GM23338 (cell line): ENCODE results near the gene RPGRIP1L. TPM values are rescaled to one million over a fixed set of nuclear protein-coding genes. Genes with fewer than 3 reads are reported as not detected.

ENCODE experiments used
- ATAC-seq: fragments of 200-7000 bp; cut with Tn5 transposase; 3 replicates; pipeline ENCODE4 v1.9.1; 2020
- DNase-seq: peaks from one replicate; pipeline ENCODE4 v3.0.0-alpha.2; 2015; ENCODE audit warnings: low spot score
- H2AFZ ChIP-seq: fragments of 200-600 bp; sonication (generic); 2 replicates; pipeline ENCODE4 v1.8.0; 2016; ENCODE audit warnings: antibody characterized with exemption, mild to moderate bottlenecking, moderate library complexity
- H3F3A ChIP-seq: fragments of 200-600 bp; sonication (generic); replicated peaks from 2 replicates; pipeline ENCODE4 v1.8.0; 2017; ENCODE audit warnings: antibody characterized with exemption, mixed run types, low read depth
- H3K27ac ChIP-seq: fragments of 200-600 bp; sonication (generic); 2 replicates; pipeline ENCODE4 v1.6.1; 2016; ENCODE audit warnings: low read depth
- H3K27me3 ChIP-seq: fragments of 200-600 bp; sonication (generic); 2 replicates; pipeline ENCODE4 v1.8.0; 2016; ENCODE audit warnings: mild to moderate bottlenecking, mixed run types, moderate library complexity; ENCODE audit not compliant: insufficient read depth
- H3K36me3 ChIP-seq: fragments of 200-600 bp; sonication (generic); 2 replicates; pipeline ENCODE4 v1.8.0; 2016; ENCODE audit warnings: mild to moderate bottlenecking; ENCODE audit not compliant: insufficient read depth
- H3K4me1 ChIP-seq: fragments of 200-600 bp; sonication (generic); 2 replicates; pipeline ENCODE4 v1.8.0; 2016; ENCODE audit warnings: mild to moderate bottlenecking, moderate library complexity; ENCODE audit not compliant: insufficient read depth
- H3K4me2 ChIP-seq: fragments of 200-600 bp; sonication (generic); 2 replicates; pipeline ENCODE4 v1.7.1; 2017; ENCODE audit warnings: mixed run types
- H3K4me3 ChIP-seq: fragments of 200-600 bp; sonication (generic); 2 replicates; pipeline ENCODE4 v1.6.1; 2016; ENCODE audit warnings: mixed run types
- H3K79me2 ChIP-seq: fragments of 200-600 bp; sonication (generic); replicated peaks from 2 replicates; pipeline ENCODE4 v1.8.0; 2017; ENCODE audit warnings: mild to moderate bottlenecking; ENCODE audit not compliant: insufficient read depth
- H3K9me2 ChIP-seq: fragments of 200-600 bp; sonication (generic); 2 replicates; pipeline ENCODE4 v1.8.0; 2017; ENCODE audit not compliant: insufficient read depth
- H4K20me1 ChIP-seq: fragments of 200-600 bp; sonication (generic); replicated peaks from 2 replicates; pipeline ENCODE4 v1.8.0; 2017; ENCODE audit warnings: mild to moderate bottlenecking; ENCODE audit not compliant: insufficient read depth
- H3K27ac Mint-ChIP-seq: 2 replicates; pipeline ENCODE4 v1.8.0; 2020; ENCODE audit warnings: inconsistent platforms, mild to moderate bottlenecking, moderate library complexity, mixed read lengths
- H3K27me3 Mint-ChIP-seq: 3 replicates; pipeline ENCODE4 v1.8.0; 2022; ENCODE audit warnings: low read depth, mild to moderate bottlenecking, moderate library complexity, mixed read lengths, inconsistent platforms; ENCODE audit not compliant: insufficient read depth, poor library complexity
- H3K36me3 Mint-ChIP-seq: 3 replicates; pipeline ENCODE4 v1.8.0; 2021; ENCODE audit warnings: low read depth, mild to moderate bottlenecking, inconsistent platforms, moderate library complexity, mixed read lengths
- H3K4me1 Mint-ChIP-seq: 3 replicates; pipeline ENCODE4 v1.8.0; 2020; ENCODE audit warnings: mild to moderate bottlenecking, inconsistent platforms, mixed read lengths
- H3K4me3 Mint-ChIP-seq: 3 replicates; pipeline ENCODE4 v1.8.0; 2021; ENCODE audit warnings: moderate library complexity, mild to moderate bottlenecking, inconsistent platforms, mixed read lengths
- H3K9me3 Mint-ChIP-seq: 3 replicates; pipeline ENCODE4 v1.8.0; 2020; ENCODE audit warnings: moderate library complexity, mild to moderate bottlenecking, inconsistent platforms, mixed read lengths
- CREB1 ChIP-seq: fragments of 250-450 bp; sonication (Bioruptor Pico); IDR thresholded peaks from 2 replicates; pipeline ENCODE4 v1.5.0; 2020; ENCODE audit warnings: low read depth, mild to moderate bottlenecking, moderate library complexity
- ETS1 ChIP-seq: IDR thresholded peaks from 2 replicates; pipeline ENCODE4 v1.6.1; 2016; ENCODE audit warnings: antibody characterized with exemption
- EZH2 ChIP-seq: fragments of 200-600 bp; sonication (generic); IDR thresholded peaks from one replicate; pipeline ENCODE4 v1.8.0; 2017; ENCODE audit warnings: antibody characterized with exemption, mild to moderate bottlenecking, low read depth; ENCODE audit not compliant: unreplicated experiment
- EZH2phosphoT487 ChIP-seq: fragments of 200-600 bp; sonication (generic); IDR thresholded peaks from one replicate; pipeline ENCODE4 v1.8.1; 2018; ENCODE audit warnings: antibody characterized with exemption; ENCODE audit not compliant: unreplicated experiment
- JUNB ChIP-seq: IDR thresholded peaks from one replicate; pipeline ENCODE4 v1.6.1; 2016; ENCODE audit warnings: antibody characterized with exemption; ENCODE audit not compliant: unreplicated experiment
- NANOG ChIP-seq: IDR thresholded peaks from 2 replicates; pipeline ENCODE4 v1.6.1; 2016; ENCODE audit warnings: antibody characterized with exemption, borderline replicate concordance
- POLR2AphosphoS5 ChIP-seq: IDR thresholded peaks from 2 replicates; pipeline ENCODE4 v1.6.1; 2016; ENCODE audit warnings: antibody characterized with exemption, low read depth
- STAT1 ChIP-seq: IDR thresholded peaks from one replicate; pipeline ENCODE4 v1.6.1; 2016; ENCODE audit warnings: antibody characterized with exemption; ENCODE audit not compliant: unreplicated experiment
- ZNF114 ChIP-seq: fragments of 250-450 bp; sonication (Bioruptor Pico); IDR thresholded peaks from 2 replicates; pipeline ENCODE4 v1.5.0; 2020; ENCODE audit warnings: mild to moderate bottlenecking, moderate library complexity
- ZNF331 ChIP-seq: fragments of 250-450 bp; sonication (Bioruptor Pico); IDR thresholded peaks from 2 replicates; pipeline ENCODE4 v1.5.0; 2020; ENCODE audit warnings: low read depth, mild to moderate bottlenecking, moderate library complexity
- polyA plus RNA-seq: library from polyadenylated mRNA; unstranded; fragments of >200 nt; fragmentation: Nextera tagmentation; extraction: Ambion mirVana; gene quantifications from 2 replicates; pipeline ENCODE4 v1.2.1, GENCODE V29; 2016
- total RNA-seq: library from RNA; depleted of rRNA; stranded (reverse); fragments of >200 nt; shearing (Covaris generic); gene quantifications from 2 replicates; pipeline ENCODE4 v1.2.3, GENCODE V29; 2014
- TF ChIP-seq, protein P1 (sequence below), 2 experiments: fragments of 200-600 bp in 1 of 2; sonication (generic) in 1 of 2; conservative IDR thresholded peaks; 2 replicates each; pipeline versions ENCODE4 v1.5.1 to v1.6.1; 2016 to 2017; ENCODE audit warnings: antibody characterized with exemption in 2 of 2, low read depth in 2 of 2, mild to moderate bottlenecking in 2 of 2, moderate library complexity in 1 of 2
- TF ChIP-seq, protein P2 (sequence below): fragments of 250-450 bp; sonication (Bioruptor Pico); IDR thresholded peaks from 2 replicates; pipeline ENCODE4 v1.5.0; 2020; ENCODE audit warnings: mild to moderate bottlenecking, moderate library complexity
- TF ChIP-seq, protein P3 (sequence below): IDR thresholded peaks from one replicate; pipeline ENCODE4 v1.6.1; 2018; ENCODE audit warnings: antibody characterized with exemption; ENCODE audit not compliant: unreplicated experiment

Gene RPGRIP1L
- total and polyA plus RNA-seq, 2 experiments from 2014 or later = 11.4 to 21.3 TPM

- Histone ChIP-seq H3K79me2 (no peaks in the 10 kb centered on the region), H4K20me1 (no peaks in the 10 kb centered on the region), H3K36me3 (no peaks in the 10 kb centered on the region), H3K4me1 (peaks cover 13% of the 10 kb centered on the region; the same call in 1 of the 2 replicates), H2AFZ (no peak overlapping the region), H3K9me2 (no peaks in the 10 kb centered on the region), H3K27me3 (no peaks in the 10 kb centered on the region), H3K27ac (no peak overlapping the region), H3K4me2 (no peak overlapping the region), H3F3A (no peaks in the 10 kb centered on the region), H3K4me3 (no peak overlapping the region)
- no peak for TF ChIP-seq CREB1 (CRISPR knock-in tag)
- no peak for TF ChIP-seq ETS1
- TF ChIP-seq, protein P1, sequence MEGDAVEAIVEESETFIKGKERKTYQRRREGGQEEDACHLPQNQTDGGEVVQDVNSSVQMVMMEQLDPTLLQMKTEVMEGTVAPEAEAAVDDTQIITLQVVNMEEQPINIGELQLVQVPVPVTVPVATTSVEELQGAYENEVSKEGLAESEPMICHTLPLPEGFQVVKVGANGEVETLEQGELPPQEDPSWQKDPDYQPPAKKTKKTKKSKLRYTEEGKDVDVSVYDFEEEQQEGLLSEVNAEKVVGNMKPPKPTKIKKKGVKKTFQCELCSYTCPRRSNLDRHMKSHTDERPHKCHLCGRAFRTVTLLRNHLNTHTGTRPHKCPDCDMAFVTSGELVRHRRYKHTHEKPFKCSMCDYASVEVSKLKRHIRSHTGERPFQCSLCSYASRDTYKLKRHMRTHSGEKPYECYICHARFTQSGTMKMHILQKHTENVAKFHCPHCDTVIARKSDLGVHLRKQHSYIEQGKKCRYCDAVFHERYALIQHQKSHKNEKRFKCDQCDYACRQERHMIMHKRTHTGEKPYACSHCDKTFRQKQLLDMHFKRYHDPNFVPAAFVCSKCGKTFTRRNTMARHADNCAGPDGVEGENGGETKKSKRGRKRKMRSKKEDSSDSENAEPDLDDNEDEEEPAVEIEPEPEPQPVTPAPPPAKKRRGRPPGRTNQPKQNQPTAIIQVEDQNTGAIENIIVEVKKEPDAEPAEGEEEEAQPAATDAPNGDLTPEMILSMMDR (conservative IDR thresholded peaks at IDR 0.05; ENCODE audit: low read depth in 2 of 2) = no peak
- TF ChIP-seq, protein P2, sequence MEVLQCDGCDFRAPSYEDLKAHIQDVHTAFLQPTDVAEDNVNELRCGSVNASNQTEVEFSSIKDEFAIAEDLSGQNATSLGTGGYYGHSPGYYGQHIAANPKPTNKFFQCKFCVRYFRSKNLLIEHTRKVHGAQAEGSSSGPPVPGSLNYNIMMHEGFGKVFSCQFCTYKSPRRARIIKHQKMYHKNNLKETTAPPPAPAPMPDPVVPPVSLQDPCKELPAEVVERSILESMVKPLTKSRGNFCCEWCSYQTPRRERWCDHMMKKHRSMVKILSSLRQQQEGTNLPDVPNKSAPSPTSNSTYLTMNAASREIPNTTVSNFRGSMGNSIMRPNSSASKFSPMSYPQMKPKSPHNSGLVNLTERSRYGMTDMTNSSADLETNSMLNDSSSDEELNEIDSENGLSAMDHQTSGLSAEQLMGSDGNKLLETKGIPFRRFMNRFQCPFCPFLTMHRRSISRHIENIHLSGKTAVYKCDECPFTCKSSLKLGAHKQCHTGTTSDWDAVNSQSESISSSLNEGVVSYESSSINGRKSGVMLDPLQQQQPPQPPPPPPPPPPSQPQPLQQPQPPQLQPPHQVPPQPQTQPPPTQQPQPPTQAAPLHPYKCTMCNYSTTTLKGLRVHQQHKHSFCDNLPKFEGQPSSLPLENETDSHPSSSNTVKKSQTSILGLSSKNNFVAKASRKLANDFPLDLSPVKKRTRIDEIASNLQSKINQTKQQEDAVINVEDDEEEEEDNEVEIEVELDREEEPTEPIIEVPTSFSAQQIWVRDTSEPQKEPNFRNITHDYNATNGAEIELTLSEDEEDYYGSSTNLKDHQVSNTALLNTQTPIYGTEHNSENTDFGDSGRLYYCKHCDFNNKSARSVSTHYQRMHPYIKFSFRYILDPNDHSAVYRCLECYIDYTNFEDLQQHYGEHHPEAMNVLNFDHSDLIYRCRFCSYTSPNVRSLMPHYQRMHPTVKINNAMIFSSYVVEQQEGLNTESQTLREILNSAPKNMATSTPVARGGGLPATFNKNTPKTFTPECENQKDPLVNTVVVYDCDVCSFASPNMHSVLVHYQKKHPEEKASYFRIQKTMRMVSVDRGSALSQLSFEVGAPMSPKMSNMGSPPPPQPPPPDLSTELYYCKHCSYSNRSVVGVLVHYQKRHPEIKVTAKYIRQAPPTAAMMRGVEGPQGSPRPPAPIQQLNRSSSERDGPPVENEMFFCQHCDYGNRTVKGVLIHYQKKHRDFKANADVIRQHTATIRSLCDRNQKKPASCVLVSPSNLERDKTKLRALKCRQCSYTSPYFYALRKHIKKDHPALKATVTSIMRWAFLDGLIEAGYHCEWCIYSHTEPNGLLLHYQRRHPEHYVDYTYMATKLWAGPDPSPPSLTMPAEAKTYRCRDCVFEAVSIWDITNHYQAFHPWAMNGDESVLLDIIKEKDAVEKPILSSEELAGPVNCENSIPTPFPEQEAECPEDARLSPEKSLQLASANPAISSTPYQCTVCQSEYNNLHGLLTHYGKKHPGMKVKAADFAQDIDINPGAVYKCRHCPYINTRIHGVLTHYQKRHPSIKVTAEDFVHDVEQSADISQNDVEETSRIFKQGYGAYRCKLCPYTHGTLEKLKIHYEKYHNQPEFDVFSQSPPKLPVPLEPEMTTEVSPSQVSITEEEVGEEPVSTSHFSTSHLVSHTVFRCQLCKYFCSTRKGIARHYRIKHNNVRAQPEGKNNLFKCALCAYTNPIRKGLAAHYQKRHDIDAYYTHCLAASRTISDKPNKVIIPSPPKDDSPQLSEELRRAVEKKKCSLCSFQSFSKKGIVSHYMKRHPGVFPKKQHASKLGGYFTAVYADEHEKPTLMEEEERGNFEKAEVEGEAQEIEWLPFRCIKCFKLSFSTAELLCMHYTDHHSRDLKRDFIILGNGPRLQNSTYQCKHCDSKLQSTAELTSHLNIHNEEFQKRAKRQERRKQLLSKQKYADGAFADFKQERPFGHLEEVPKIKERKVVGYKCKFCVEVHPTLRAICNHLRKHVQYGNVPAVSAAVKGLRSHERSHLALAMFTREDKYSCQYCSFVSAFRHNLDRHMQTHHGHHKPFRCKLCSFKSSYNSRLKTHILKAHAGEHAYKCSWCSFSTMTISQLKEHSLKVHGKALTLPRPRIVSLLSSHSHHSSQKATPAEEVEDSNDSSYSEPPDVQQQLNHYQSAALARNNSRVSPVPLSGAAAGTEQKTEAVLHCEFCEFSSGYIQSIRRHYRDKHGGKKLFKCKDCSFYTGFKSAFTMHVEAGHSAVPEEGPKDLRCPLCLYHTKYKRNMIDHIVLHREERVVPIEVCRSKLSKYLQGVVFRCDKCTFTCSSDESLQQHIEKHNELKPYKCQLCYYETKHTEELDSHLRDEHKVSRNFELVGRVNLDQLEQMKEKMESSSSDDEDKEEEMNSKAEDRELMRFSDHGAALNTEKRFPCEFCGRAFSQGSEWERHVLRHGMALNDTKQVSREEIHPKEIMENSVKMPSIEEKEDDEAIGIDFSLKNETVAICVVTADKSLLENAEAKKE = no peak
- no peak for TF ChIP-seq ZNF114 (CRISPR knock-in tag)
- TF ChIP-seq, protein P3, sequence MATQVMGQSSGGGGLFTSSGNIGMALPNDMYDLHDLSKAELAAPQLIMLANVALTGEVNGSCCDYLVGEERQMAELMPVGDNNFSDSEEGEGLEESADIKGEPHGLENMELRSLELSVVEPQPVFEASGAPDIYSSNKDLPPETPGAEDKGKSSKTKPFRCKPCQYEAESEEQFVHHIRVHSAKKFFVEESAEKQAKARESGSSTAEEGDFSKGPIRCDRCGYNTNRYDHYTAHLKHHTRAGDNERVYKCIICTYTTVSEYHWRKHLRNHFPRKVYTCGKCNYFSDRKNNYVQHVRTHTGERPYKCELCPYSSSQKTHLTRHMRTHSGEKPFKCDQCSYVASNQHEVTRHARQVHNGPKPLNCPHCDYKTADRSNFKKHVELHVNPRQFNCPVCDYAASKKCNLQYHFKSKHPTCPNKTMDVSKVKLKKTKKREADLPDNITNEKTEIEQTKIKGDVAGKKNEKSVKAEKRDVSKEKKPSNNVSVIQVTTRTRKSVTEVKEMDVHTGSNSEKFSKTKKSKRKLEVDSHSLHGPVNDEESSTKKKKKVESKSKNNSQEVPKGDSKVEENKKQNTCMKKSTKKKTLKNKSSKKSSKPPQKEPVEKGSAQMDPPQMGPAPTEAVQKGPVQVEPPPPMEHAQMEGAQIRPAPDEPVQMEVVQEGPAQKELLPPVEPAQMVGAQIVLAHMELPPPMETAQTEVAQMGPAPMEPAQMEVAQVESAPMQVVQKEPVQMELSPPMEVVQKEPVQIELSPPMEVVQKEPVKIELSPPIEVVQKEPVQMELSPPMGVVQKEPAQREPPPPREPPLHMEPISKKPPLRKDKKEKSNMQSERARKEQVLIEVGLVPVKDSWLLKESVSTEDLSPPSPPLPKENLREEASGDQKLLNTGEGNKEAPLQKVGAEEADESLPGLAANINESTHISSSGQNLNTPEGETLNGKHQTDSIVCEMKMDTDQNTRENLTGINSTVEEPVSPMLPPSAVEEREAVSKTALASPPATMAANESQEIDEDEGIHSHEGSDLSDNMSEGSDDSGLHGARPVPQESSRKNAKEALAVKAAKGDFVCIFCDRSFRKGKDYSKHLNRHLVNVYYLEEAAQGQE = no peak
- TF ChIP-seq EZH2phosphoT487 = no peak
- no peak for TF ChIP-seq STAT1
- no peak for TF ChIP-seq EZH2
- TF ChIP-seq ZNF331 (CRISPR knock-in tag) = no peak
- TF ChIP-seq POLR2AphosphoS5 = no peak
- no peak for TF ChIP-seq JUNB
- no peak for TF ChIP-seq NANOG
- H3K27ac Mint-ChIP-seq = no peak overlapping the region
- H3K4me3 Mint-ChIP-seq = no peak overlapping the region
- ATAC-seq = no peak
- H3K4me1 Mint-ChIP-seq = peaks cover 12% of the 10 kb centered on the region; the same call in 2 of the 3 replicates
- H3K9me3 Mint-ChIP-seq = no peaks in the 10 kb centered on the region
- peaks cover 7% of the 10 kb centered on the region; the same call in 2 of the 3 replicates for H3K36me3 Mint-ChIP-seq
- no peak for DNase-seq
- H3K27me3 Mint-ChIP-seq = no peaks in the 10 kb centered on the region
These were observed 24.8 kb downstream of the RPGRIP1L start for GRCh38 chr16:53678756-53679343.
